Choroid plexus epithelial cell (primary cell): Measurements from ENCODE around the gene CD6.

Experiments used
- DNase-seq: peaks from one replicate; pipeline ENCODE4 v3.0.0-alpha.2; 2010; ENCODE audit warnings: low read depth
- H3K4me3 ChIP-seq: 2 replicates; pipeline ENCODE4 v1.5.1; 2011; ENCODE audit warnings: low read depth, mild to moderate bottlenecking, control low read depth, low read length, moderate library complexity
- TF ChIP-seq, protein P1 (sequence below): conservative IDR thresholded peaks from 2 replicates; pipeline ENCODE4 v1.5.1; 2011; ENCODE audit warnings: low read depth, mild to moderate bottlenecking, control low read depth, inconsistent platforms, low read length, moderate library complexity

CD6 gene

DNA sequence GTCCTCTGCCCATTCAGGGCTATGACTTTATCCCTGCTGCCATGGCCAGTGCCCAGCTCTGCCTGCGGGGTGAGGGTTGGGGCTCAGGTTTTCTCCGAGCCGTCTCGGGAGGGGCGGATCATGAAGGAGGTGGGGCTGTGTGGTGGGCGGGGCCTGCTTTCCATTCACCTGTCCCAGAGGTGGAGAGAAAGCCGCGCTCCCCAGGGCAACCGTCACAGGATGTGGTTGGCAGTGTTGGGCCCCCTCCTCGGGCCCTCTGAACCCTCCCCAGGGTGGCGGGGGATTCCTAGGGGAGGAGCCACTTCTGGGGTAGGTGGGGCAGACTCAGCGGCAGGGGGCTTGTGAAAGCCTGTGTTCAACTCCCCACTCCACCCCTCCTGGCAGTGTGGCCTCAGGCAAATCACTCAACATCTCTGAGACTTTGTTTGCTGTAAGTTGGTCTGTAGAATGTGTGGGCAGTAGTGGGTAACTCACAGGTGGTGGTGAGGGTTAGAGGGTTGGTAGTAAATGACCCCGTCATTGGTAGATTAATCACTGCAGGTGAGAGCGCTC lies 50.3 kb downstream of the CD6 start:
- H3K4me3 ChIP-seq = no peak overlapping the region
- TF ChIP-seq, protein P1, sequence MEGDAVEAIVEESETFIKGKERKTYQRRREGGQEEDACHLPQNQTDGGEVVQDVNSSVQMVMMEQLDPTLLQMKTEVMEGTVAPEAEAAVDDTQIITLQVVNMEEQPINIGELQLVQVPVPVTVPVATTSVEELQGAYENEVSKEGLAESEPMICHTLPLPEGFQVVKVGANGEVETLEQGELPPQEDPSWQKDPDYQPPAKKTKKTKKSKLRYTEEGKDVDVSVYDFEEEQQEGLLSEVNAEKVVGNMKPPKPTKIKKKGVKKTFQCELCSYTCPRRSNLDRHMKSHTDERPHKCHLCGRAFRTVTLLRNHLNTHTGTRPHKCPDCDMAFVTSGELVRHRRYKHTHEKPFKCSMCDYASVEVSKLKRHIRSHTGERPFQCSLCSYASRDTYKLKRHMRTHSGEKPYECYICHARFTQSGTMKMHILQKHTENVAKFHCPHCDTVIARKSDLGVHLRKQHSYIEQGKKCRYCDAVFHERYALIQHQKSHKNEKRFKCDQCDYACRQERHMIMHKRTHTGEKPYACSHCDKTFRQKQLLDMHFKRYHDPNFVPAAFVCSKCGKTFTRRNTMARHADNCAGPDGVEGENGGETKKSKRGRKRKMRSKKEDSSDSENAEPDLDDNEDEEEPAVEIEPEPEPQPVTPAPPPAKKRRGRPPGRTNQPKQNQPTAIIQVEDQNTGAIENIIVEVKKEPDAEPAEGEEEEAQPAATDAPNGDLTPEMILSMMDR = no peak
- DNase-seq = no peak

GRCh38 chr11:61022311-61023085 lies 51.0 kb downstream of the CD6 start:
- no peak overlapping the region for H3K4me3 ChIP-seq
- TF ChIP-seq, protein P1 = no peak
- no peak for DNase-seq

DNA sequence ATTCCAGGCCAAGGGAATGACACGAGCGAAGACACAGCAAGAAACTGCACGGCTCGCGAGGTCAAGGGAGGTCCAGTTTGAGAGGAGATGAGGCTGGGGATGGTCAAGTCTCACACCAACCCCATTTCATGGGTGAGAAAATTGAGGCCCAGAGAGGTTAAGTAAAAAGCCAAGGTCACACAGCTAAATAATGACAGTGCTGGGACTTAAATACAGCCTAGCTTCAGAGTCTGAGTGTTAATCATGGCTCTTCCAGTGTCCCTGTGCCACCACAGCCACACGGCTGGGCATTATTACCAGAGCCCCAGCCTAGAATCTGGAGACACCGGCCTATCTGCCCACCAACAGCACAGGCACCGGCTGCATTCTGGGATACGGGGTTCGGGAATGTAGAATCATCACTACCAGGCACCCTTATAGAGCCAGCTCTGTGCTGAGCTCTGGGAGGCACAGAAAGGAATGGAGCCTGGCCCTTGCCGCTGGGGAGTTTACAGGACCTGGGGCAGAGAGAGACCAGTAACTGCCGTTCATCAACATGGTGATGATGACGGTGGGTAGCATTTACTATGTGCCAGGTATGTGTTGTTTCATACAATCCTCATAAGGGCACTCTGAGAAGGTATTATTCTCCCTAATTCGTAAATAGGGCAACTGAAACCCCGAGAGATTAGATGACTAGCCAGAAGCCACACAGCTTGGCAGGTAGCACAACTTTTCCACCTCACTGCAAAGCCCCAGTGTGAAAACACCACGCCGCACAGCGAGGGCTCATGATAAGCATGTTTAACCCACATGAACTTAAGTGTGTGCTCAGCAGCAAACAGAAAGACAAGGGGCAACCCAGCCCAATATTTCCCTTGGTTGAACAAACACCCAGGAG lies 51.8 kb downstream of the CD6 start:
- TF ChIP-seq, protein P1 = no peak
- no peak for DNase-seq
- no peak overlapping the region for H3K4me3 ChIP-seq

DNA sequence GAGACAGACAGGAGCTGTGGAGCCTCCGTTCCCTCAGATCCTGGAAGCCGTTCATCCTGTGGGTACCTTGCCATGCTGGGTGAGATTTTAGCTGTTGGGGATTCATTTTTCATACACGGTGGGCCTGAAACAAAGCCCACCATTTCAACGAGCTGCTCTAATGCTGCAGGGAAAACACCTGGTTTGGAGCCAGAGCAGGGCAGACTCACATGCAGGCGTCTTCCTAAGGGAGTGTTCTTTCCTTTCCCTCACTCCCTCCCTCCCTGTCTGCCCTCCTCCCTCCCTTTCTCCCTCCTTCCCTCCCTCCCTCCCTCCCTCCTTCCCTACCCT lies 52.5 kb downstream of the CD6 start:
- DNase-seq = no peak
- TF ChIP-seq, protein P1 = no peak
- H3K4me3 ChIP-seq = no peak overlapping the region

- TF ChIP-seq, protein P1 = no peak
- H3K4me3 ChIP-seq = no peak overlapping the region
- DNase-seq = no peak
Measured at GRCh38 chr11:61024938-61025820, 53.7 kb downstream of the CD6 start.

GRCh38 chr11:61025821-61026120 lies 54.3 kb downstream of the CD6 start:
- TF ChIP-seq, protein P1 = no peak
- DNase-seq = no peak
- no peak overlapping the region for H3K4me3 ChIP-seq
